Activated naive CD8-positive, alpha-beta T cell treated with anti-CD3 and anti-CD28 coated beads for 36 hours (primary cell): Measurements from ENCODE around the gene HINT1. TPM values are rescaled to one million over a fixed set of nuclear protein-coding genes. Genes with fewer than 3 reads are reported as not detected.

Source experiments
- total RNA-seq, 2 experiments: library from RNA; stranded (reverse); gene quantifications; one replicate each; pipeline ENCODE4 v1.2.3, GENCODE V29; 2021

The HINT1 gene
- total RNA-seq, 2 experiments from 2014 or later: 324 to 356 TPM

Other genes with a start within 250 kb of the HINT1 start
- 10 to 100 TPM; 26.2 to 28.5 TPM for gene LYRM7, start 5.7 kb upstream of the HINT1 start, total RNA-seq
- 100 to 1,000 TPM; 112 to 116 TPM for gene CDC42SE2, start 98.8 kb upstream of the HINT1 start, total RNA-seq